ENCODE results near the gene IL17RB. TPM values are rescaled to one million over a fixed set of nuclear protein-coding genes. Genes with fewer than 3 reads are reported as not detected.

IL17RB gene
- total and polyA plus RNA-seq, 2 of the 8 experiments (the other 6 are each of a cell fraction or from before 2014, with no cell fraction given), result 7.0 to 24.6 TPM

GRCh38 chr3:53834429-53835095 is 11.8 kb upstream of the IL17RB start:
- H2AK5ac ChIP-seq (ENCODE audit: low read depth, low read length), result no peak overlapping the region
- H3K9me3 ChIP-seq (ENCODE audit: insufficient read depth in 2 of 2, low read depth in 1 of 2, low read length in 1 of 2), result no peaks in the 10 kb centered on the region
- no peak overlapping the region for H3K4me2 ChIP-seq (ENCODE audit: insufficient read depth in 1 of 2, low read depth in 2 of 2, low read length in 2 of 2)
- no peak overlapping the region for H2AFZ ChIP-seq (ENCODE audit: low read length)
- H3K4me1 ChIP-seq (replicated peaks in 1 of 4; ENCODE audit: control insufficient read depth in 3 of 4, insufficient read depth in 4 of 4, low read length in 3 of 4), result no peaks in the 10 kb centered on the region
- H2BK12ac ChIP-seq (ENCODE audit: low read depth, low read length), result no peak overlapping the region
- no peak overlapping the region for H3K4me3 ChIP-seq (ENCODE audit: extremely low read depth in 1 of 4, insufficient read depth in 2 of 4, low read depth in 3 of 4, low read length in 4 of 4)
- H2BK15ac ChIP-seq (ENCODE audit: low read length), result no peak overlapping the region
- DNase-seq (ENCODE audit: low read depth in 1 of 2, low spot score in 2 of 2), result no peak
- 93% methylated on average over 6 of the region's 6 CpGs; no CpG with 5 or more reads in 1 of the 2 experiments for WGBS, 2 experiments (ENCODE audit: extremely low coverage in 1 of 2, insufficient coverage in 1 of 2, insufficient read length in 1 of 2, insufficient replicate concordance in 2 of 2, low coverage in 1 of 2, low lambda C conversion rate in 2 of 2, missing lambda C conversion rate in 1 of 2)
- no peak overlapping the region for H3K56ac ChIP-seq (replicated peaks; ENCODE audit: insufficient read length, low read depth, low read length)
- no peaks in the 10 kb centered on the region for H3K79me2 ChIP-seq (ENCODE audit: control insufficient read depth in 1 of 2, insufficient read depth in 2 of 2, low read length in 2 of 2)
- no peak overlapping the region for H3K27ac ChIP-seq (ENCODE audit: low read depth, low read length)
- H4K8ac ChIP-seq (ENCODE audit: extremely low read depth, insufficient read depth, low read length), result no peak overlapping the region
- H3K9ac ChIP-seq (replicated peaks in 1 of 4; ENCODE audit: extremely low read depth in 1 of 4, low read depth in 3 of 4, low read length in 3 of 4), result no peak overlapping the region
- no peak overlapping the region for H3K18ac ChIP-seq (ENCODE audit: extremely low read depth, low read length)
- no peak overlapping the region for H4K91ac ChIP-seq (replicated peaks; ENCODE audit: insufficient read length, low read length)
- H3K23ac ChIP-seq (ENCODE audit: insufficient read length), result no peak overlapping the region
- peaks cover 0 to 6% (median 0%) of the 10 kb centered on the region in 4 experiments; a peak in 3 of 8 replicates for H3K36me3 ChIP-seq (ENCODE audit: control insufficient read depth in 2 of 4, insufficient read depth in 4 of 4, low read length in 3 of 4)
- H3K79me1 ChIP-seq (ENCODE audit: low read depth, low read length), result no peaks in the 10 kb centered on the region
- no peaks in the 10 kb centered on the region for H3K27me3 ChIP-seq (replicated peaks in 1 of 4; ENCODE audit: control insufficient read depth in 3 of 4, extremely low read depth in 1 of 4, insufficient read depth in 3 of 4, low read length in 3 of 4)
- no peak overlapping the region for H4K5ac ChIP-seq (ENCODE audit: insufficient read length, low read depth, low read length)
- peaks cover 0 to 4% of the 10 kb centered on the region in 2 experiments for H4K20me1 ChIP-seq (replicated peaks in 1 of 2; ENCODE audit: control insufficient read depth in 1 of 2, insufficient read depth in 2 of 2, low read length in 2 of 2)
- H3K23me2 ChIP-seq (ENCODE audit: low read depth, low read length), result no peaks in the 10 kb centered on the region
- no peak overlapping the region for H3K4ac ChIP-seq (replicated peaks; ENCODE audit: insufficient read length, low read depth, low read length)
- no peak overlapping the region for H2BK20ac ChIP-seq (ENCODE audit: low read length)
- ChIA-PET POLR2A (ENCODE audit: partially characterized antibody) (no interaction called here), CTCF (ENCODE audit: partially characterized antibody) (interaction anchor here (0.6 to 3.7 kb wide), 6 partner anchors 10 to 124 kb away, joined by 3 to 23 read pairs (median 6); no protein-coding TSS in a partner anchor)
- FAIRE-seq, result no peak
- no peak overlapping the region for H3K14ac ChIP-seq (ENCODE audit: insufficient read length)
- no peak for TF ChIP-seq SAP30 (IDR thresholded peaks at IDR 0.05; ENCODE audit: insufficient read depth, insufficient replicate concordance, low read length)
- H2BK5ac ChIP-seq (ENCODE audit: low read depth, low read length), result no peak overlapping the region
- H2BK120ac ChIP-seq (replicated peaks; ENCODE audit: low read depth, low read length), result no peak overlapping the region
